KMS-11 (cell line): ENCODE data around the gene ISCA2.

ENCODE experiments used
- H2AFZ ChIP-seq: fragments of 200-600 bp; sonication (generic); 2 replicates; pipeline ENCODE4 v1.6.1; 2016; ENCODE audit warnings: antibody characterized with exemption, mixed run types, low read depth
- H3K27ac ChIP-seq: fragments of 200-600 bp; sonication (generic); 2 replicates; pipeline ENCODE4 v1.6.1; 2016; ENCODE audit warnings: mild to moderate bottlenecking, mixed run types
- H3K27me3 ChIP-seq: fragments of 200-600 bp; sonication (generic); 2 replicates; pipeline ENCODE4 v1.6.1; 2017; ENCODE audit warnings: mild to moderate bottlenecking, low read depth, mixed run types, moderate library complexity; ENCODE audit not compliant: insufficient read depth
- H3K36me3 ChIP-seq: fragments of 200-600 bp; sonication (generic); 2 replicates; pipeline ENCODE4 v1.6.1; 2017; ENCODE audit warnings: mild to moderate bottlenecking, mixed run types; ENCODE audit not compliant: insufficient read depth
- H3K4me1 ChIP-seq: fragments of 200-600 bp; sonication (generic); 2 replicates; pipeline ENCODE4 v1.6.1; 2016; ENCODE audit warnings: mild to moderate bottlenecking, low read depth, mixed run types; ENCODE audit not compliant: poor library complexity, severe bottlenecking
- H3K4me2 ChIP-seq: fragments of 200-600 bp; sonication (generic); 2 replicates; pipeline ENCODE4 v1.7.0; 2016; ENCODE audit warnings: mild to moderate bottlenecking, mixed run types
- H3K4me3 ChIP-seq: fragments of 200-600 bp; sonication (generic); IDR thresholded peaks from 2 replicates; pipeline ENCODE4 v1.6.1; 2017; ENCODE audit warnings: low read depth, low read length, mixed read lengths; ENCODE audit not compliant: insufficient read depth
- H3K79me2 ChIP-seq: fragments of 200-600 bp; sonication (generic); 2 replicates; pipeline ENCODE4 v1.6.1; 2016; ENCODE audit warnings: low read depth, mixed run types; ENCODE audit not compliant: insufficient read depth
- H3K9ac ChIP-seq: fragments of 200-600 bp; sonication (generic); 2 replicates; pipeline ENCODE4 v1.6.1; 2016; ENCODE audit warnings: mild to moderate bottlenecking, mixed run types
- H4K20me1 ChIP-seq: fragments of 200-600 bp; sonication (generic); 2 replicates; pipeline ENCODE4 v1.6.1; 2016; ENCODE audit warnings: mild to moderate bottlenecking, mixed run types; ENCODE audit not compliant: insufficient read depth
- TF ChIP-seq, protein P1 (sequence below): fragments of 200-600 bp; sonication (generic); conservative IDR thresholded peaks from 2 replicates; pipeline ENCODE4 v1.6.1; 2017; ENCODE audit warnings: low read depth, mild to moderate bottlenecking, antibody characterized with exemption, low read length, moderate library complexity, mixed read lengths

The ISCA2 gene

DNA sequence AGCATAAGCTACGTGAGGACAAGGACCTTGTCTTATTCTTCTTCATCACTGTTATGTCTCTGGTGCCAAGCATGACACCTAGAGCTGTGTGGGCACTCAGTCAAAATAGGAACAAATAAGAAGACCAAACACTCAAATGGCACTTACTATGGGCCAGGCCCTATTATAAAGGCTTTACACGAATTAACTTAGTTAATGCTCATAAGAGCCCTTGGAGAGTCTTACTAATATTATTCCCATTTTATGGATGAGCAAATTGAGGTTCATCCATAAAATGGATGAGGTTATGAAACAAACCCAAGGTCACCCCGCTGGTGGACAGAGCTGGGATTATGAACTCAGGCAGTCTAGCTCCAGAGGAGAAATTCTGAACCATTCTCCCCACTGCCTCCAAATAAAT is 47.7 kb downstream of the ISCA2 start:
- Histone ChIP-seq H3K36me3 (no peaks in the 10 kb centered on the region), H3K27ac (no peak overlapping the region), H3K9ac (no peak overlapping the region), H3K4me3 (no peak overlapping the region), H3K27me3 (no peaks in the 10 kb centered on the region), H4K20me1 (no peaks in the 10 kb centered on the region), H2AFZ (no peak overlapping the region), H3K4me1 (no peaks in the 10 kb centered on the region), H3K79me2 (no peaks in the 10 kb centered on the region), H3K4me2 (no peak overlapping the region)
- TF ChIP-seq, protein P1, sequence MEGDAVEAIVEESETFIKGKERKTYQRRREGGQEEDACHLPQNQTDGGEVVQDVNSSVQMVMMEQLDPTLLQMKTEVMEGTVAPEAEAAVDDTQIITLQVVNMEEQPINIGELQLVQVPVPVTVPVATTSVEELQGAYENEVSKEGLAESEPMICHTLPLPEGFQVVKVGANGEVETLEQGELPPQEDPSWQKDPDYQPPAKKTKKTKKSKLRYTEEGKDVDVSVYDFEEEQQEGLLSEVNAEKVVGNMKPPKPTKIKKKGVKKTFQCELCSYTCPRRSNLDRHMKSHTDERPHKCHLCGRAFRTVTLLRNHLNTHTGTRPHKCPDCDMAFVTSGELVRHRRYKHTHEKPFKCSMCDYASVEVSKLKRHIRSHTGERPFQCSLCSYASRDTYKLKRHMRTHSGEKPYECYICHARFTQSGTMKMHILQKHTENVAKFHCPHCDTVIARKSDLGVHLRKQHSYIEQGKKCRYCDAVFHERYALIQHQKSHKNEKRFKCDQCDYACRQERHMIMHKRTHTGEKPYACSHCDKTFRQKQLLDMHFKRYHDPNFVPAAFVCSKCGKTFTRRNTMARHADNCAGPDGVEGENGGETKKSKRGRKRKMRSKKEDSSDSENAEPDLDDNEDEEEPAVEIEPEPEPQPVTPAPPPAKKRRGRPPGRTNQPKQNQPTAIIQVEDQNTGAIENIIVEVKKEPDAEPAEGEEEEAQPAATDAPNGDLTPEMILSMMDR: no peak

DNA sequence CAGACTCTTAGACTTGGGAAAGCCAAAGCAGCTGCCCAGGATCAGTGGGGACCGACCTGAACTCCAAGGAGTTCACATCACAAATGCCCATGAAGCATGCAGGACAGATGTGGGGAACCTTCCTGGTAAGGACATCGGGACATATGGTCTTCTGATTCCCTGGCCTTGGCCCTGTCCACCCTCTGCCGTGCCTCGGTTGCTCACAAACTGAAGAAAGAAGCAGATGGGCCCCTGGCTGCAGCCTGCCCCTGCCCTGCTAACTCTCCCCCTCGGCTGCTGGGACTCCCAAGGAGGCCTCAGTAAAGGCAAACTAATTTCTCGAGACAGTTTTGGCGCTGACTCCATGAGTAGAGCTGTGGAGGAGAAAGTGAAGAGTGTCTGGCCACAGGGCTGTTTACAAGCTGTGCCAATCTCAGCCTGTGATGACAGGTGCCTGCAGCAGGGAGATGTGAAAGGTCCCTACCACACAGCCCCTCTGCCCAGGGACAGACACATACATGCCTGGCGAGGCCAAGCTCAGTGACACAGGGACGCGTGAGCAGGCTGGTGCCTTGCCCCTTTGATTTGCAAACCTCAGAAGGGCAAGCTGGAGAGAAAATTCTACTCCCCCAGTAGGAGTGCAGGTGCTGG is 48.6 kb downstream of the ISCA2 start:
- Histone ChIP-seq H3K4me3 (no peak overlapping the region), H3K27me3 (no peaks in the 10 kb centered on the region), H2AFZ (no peak overlapping the region), H3K4me1 (no peaks in the 10 kb centered on the region), H3K4me2 (no peak overlapping the region), H3K9ac (no peak overlapping the region), H3K79me2 (no peaks in the 10 kb centered on the region), H4K20me1 (no peaks in the 10 kb centered on the region), H3K27ac (no peak overlapping the region), H3K36me3 (no peaks in the 10 kb centered on the region)
- TF ChIP-seq, protein P1: no peak

DNA sequence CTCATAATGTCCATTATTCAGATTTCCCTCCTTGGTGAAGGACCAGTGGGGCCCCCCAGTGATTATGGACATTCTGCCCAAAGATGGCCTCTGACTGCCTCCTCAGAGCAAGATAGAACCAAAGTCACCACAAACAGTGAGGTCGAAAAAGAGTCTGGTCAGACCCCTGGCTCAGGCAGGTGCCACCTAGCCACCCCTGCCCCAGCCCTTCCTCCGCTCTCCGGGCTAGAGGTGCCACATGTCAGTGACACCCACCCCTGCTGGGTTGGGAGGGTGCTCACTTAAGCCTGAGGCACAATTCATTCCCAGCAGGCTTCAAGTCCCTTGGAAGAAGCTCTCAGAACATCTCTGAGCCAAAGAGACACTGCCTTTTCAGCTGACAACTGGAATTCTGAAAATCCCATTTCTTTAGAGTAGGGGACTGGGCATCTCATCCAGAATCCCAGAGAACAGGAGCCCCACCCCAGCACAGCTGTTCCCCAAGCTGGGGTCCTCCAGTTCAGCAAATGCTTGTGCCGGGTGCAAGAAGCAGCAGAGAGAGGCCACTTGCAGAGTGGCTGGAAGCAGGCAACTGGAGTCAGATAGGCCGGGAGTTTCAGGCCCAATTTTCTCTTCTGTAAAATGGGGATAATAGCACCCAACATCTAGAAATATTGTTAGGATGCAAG is 50.3 kb downstream of the ISCA2 start:
- H3K4me1 ChIP-seq: no peaks in the 10 kb centered on the region
- H3K4me2 ChIP-seq: no peak overlapping the region
- no peak overlapping the region for H3K27ac ChIP-seq
- no peaks in the 10 kb centered on the region for H3K27me3 ChIP-seq
- no peaks in the 10 kb centered on the region for H3K36me3 ChIP-seq
- TF ChIP-seq, protein P1: no peak
- H3K9ac ChIP-seq: no peak overlapping the region
- H4K20me1 ChIP-seq: no peaks in the 10 kb centered on the region
- H3K4me3 ChIP-seq: no peak overlapping the region
- H3K79me2 ChIP-seq: no peaks in the 10 kb centered on the region
- no peak overlapping the region for H2AFZ ChIP-seq

DNA sequence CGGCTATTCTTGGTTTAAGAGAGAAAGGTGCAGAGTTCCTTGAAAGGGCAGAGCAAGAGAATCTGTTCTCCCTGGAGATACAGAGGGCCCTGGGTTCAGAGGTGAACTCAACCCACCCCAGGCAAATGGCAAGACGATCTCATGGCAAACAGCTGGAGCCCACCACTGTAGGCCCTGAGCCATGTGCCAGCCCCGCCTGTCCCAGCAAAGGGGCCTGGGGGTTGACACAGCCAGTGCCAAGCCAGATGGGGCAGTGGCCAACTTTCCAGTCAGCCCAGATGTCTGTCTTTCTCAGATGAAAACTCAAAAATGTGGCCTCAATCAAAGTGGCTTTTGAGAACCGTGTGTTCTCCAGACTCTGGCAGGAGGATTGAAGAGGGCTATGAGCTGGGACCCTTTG is 51.8 kb downstream of the ISCA2 start:
- H3K79me2 ChIP-seq: no peaks in the 10 kb centered on the region
- TF ChIP-seq, protein P1: no peak
- H3K36me3 ChIP-seq: no peaks in the 10 kb centered on the region
- no peak overlapping the region for H3K9ac ChIP-seq
- H2AFZ ChIP-seq: no peak overlapping the region
- no peaks in the 10 kb centered on the region for H3K27me3 ChIP-seq
- H3K4me2 ChIP-seq: no peak overlapping the region
- H4K20me1 ChIP-seq: no peaks in the 10 kb centered on the region
- no peak overlapping the region for H3K4me3 ChIP-seq
- no peaks in the 10 kb centered on the region for H3K4me1 ChIP-seq
- no peak overlapping the region for H3K27ac ChIP-seq
